ENCODE data around the gene DSCAM.

The DSCAM gene

DNA sequence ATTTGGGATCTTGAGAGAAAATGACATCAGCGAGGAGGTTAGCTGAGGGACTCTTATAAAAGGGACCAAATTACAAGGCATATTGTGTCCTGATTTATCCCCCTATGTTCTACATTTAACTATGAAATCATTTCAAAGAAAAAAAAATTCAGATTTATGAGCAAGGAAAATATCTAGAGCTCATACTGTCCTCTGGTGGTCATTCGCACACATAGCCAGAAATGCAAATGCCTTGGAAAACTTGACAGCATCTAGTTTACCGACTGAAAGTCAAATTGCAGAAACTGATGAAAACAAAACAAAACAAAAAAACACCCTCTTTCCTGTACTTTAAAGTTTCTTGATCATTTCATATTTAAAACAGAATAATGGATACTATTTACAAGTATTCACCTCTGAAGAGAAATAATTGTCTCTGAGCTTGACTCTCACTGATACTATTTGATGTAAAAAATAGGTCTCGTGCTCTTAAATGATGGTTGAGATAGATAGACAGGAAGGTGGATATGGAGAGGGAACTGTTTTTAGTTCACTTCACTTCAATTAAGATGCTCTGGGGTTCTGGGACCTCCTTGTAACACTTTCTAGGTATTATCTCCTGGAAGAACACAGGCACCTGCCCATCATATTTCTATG is 725.9 kb downstream of the DSCAM start:
- Mint-ChIP-seq H3K27ac (no peak overlapping the region), H3K4me3 (no peak overlapping the region), H3K36me3 (ENCODE audit: low read depth) (no peaks in the 10 kb centered on the region), H3K9me3 (peaks cover 9% of the 10 kb centered on the region), H3K27me3 (no peaks in the 10 kb centered on the region), H3K4me1 (no peaks in the 10 kb centered on the region)
- DNase-seq, result no peak
- no peak for ATAC-seq

DNA sequence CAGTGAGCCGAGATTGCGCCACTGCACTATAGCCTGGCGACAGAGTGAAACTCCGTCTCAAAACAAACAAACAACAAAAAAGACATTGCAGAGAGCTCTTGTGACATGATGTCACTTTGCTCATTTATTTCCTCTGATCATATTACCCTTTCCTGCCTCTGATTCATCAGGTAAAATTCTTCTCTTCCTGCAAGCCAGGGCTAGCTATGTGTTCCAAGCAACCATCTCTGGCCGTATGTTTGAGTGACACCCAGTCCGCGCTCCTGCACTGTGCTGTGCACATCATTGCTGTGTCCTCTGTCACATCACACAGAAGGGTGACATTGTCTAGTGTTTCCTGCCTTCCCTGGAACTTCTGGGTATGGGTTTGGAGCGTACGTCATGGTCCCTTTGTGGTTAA is 728.4 kb downstream of the DSCAM start:
- DNase-seq (no peak), ATAC-seq (no peak)
- Mint-ChIP-seq H3K27ac (no peak overlapping the region), H3K27me3 (no peaks in the 10 kb centered on the region), H3K9me3 (peaks cover 14% of the 10 kb centered on the region), H3K4me1 (no peaks in the 10 kb centered on the region), H3K4me3 (no peak overlapping the region), H3K36me3 (ENCODE audit: low read depth) (no peaks in the 10 kb centered on the region)

DNA sequence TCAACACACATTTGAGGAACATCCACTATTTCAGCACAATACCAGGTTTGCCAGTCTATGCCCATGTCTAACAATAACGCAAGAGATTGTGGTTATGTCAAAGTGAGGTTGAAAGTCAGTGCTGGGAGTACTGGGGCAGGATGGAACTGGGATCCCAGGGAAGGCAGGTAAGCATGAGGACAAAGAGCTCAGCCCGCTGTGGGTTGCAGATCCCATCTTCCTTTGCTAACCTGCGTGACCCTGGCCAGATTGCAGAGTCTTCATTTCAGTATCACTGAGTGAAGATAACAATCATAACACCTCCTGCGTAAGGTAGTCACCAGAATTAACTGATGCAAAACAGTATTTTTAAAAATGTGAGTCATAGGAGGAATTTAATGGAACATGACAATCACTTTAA is 729.7 kb downstream of the DSCAM start:
- H3K27ac Mint-ChIP-seq, result no peak overlapping the region
- no peak for ATAC-seq
- H3K4me1 Mint-ChIP-seq, result no peaks in the 10 kb centered on the region
- no peak overlapping the region for H3K4me3 Mint-ChIP-seq
- H3K9me3 Mint-ChIP-seq, result peaks cover 6% of the 10 kb centered on the region
- no peaks in the 10 kb centered on the region for H3K36me3 Mint-ChIP-seq (ENCODE audit: low read depth)
- no peaks in the 10 kb centered on the region for H3K27me3 Mint-ChIP-seq
- no peak for DNase-seq

DNA sequence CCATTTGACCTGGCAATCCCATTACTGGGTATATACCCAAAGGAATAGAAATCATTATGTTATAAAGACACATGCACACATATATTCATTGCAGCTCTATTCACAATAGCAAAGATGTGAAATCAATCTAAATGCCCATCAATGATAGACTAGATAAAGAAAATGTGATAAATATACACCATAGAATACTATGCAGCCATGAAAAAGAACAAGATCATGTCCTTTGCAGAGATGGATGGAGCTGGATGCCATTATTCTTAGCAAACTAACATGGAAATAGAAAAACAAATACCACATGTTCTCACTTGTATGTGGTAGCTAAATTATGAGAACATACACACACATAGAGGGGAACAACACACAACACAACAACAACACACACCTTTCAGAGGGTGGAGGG is 731.2 kb downstream of the DSCAM start:
- no peak for ATAC-seq
- Mint-ChIP-seq H3K36me3 (ENCODE audit: low read depth) (no peaks in the 10 kb centered on the region), H3K9me3 (peaks cover 6% of the 10 kb centered on the region), H3K4me3 (no peak overlapping the region), H3K27me3 (no peaks in the 10 kb centered on the region), H3K4me1 (no peaks in the 10 kb centered on the region), H3K27ac (no peak overlapping the region)
- DNase-seq, result no peak

DNA sequence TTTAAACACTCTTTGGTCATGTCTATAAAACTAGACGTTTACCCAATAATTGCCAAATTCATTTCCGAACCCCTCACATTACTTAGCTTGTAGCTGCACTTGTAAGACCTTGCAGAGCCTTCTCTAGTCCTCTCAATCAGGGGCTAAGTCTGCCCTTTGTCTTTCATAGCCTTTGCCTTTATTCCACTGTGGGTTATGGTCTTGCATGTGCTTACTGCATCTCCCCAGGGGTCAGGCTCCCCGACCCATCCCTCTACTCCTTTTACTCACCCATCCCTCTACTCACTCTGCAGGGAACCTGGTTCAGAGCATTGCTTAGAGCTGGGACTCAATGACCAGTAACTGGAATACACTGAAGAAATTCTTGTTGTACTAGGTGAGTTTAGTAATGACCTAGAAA is 744.3 kb downstream of the DSCAM start:
- Mint-ChIP-seq H3K4me1 (no peaks in the 10 kb centered on the region), H3K27ac (no peak overlapping the region), H3K27me3 (no peaks in the 10 kb centered on the region), H3K36me3 (ENCODE audit: low read depth) (no peaks in the 10 kb centered on the region), H3K4me3 (no peak overlapping the region), H3K9me3 (peaks cover 22% of the 10 kb centered on the region)
- DNase-seq, result no peak
- no peak for ATAC-seq

DNA sequence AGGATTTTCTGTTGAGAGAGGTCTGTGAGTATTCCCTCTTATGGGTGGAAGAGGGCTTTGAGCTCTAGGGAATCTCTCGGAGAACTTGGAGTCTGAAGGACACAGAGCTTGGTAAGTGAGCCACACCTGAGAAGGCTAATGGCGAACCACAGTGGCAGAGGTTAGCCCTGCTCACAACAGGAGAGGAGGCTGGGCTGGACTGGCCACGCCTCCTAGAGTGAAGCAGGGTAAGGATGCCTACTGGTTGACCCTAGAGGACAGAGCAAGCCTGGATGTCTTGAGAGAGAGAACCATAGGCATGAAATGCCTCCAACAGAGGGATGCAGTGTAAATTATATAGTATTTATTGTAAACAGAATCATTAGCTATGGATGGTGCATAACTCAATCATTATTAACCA is 747.1 kb downstream of the DSCAM start:
- DNase-seq (no peak), ATAC-seq (no peak)
- Mint-ChIP-seq H3K4me3 (no peak overlapping the region), H3K27ac (no peak overlapping the region), H3K4me1 (no peaks in the 10 kb centered on the region), H3K36me3 (ENCODE audit: low read depth) (no peaks in the 10 kb centered on the region), H3K27me3 (no peaks in the 10 kb centered on the region), H3K9me3 (peaks cover 16% of the 10 kb centered on the region)

DNA sequence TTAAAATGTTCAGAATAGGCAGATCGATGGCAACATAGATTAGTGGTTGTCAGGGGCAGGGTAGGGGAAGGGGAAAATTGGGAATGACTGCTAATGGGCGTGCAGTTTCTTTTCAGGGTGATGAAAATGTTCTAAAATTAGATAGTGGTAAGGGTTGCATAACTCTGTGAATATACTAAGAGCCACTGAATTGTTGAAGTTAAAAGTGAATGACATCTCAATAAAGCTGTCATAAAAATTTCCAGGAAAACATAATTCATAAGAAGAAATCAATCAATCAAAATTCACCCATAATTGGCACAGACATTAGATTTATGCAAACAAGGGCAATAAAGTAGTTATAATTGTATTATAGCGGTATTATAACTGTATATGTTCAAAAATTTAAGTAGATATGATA is 751.5 kb downstream of the DSCAM start:
- Mint-ChIP-seq H3K27ac (no peak overlapping the region), H3K36me3 (ENCODE audit: low read depth) (no peaks in the 10 kb centered on the region), H3K9me3 (peaks cover 10% of the 10 kb centered on the region), H3K4me1 (no peaks in the 10 kb centered on the region), H3K4me3 (no peak overlapping the region), H3K27me3 (peaks cover 4% of the 10 kb centered on the region)
- DNase-seq (no peak), ATAC-seq (no peak)

DNA sequence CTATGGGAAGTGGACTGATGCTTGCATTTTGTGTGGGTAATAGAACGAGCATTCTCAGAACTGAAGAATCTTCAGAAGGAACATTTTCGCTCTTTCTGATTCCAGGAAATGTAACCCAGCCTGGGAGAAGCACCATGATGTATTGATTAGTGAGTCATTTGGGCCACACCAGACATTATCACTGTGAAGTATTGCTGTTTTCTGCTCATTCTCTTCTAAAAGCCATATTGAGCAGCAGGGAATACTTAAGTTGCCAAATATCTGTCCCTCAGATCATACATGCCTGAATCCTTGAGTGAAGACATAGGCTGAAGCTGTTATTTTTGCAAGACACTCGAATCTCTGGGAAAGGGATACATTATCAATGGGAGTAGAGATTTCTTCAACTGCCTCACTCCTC is 766.6 kb downstream of the DSCAM start:
- DNase-seq, result no peak
- no peak overlapping the region for H3K27ac Mint-ChIP-seq

DNA sequence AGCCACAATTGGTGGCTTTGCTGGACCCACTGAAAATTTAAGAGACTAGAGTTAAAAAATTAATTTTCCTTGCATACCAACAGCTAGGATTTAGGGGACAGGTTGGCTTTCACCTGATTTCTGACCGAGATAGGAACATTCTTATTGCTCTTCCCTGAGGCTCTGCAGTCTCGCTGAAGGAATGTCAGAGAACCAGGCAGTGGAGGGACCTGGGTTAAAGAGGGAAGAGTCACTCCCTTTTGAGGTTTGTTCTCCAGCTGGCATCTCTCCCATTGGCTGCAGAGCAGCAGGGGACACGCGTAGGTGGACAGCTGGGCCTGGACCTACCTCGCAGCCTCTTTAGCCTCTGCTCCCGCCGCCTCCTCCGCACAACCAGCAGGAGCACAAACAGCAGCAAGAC is 772.2 kb downstream of the DSCAM start:
- DNase-seq (no peak), ATAC-seq (no peak)
- peaks cover 9% of the 10 kb centered on the region for H3K9me3 Mint-ChIP-seq
- no peaks in the 10 kb centered on the region for H3K27me3 Mint-ChIP-seq
- no peaks in the 10 kb centered on the region for H3K4me1 Mint-ChIP-seq
- no peak overlapping the region for H3K4me3 Mint-ChIP-seq
- no peaks in the 10 kb centered on the region for H3K36me3 Mint-ChIP-seq (ENCODE audit: low read depth)
- H3K27ac Mint-ChIP-seq, result no peak overlapping the region

More for the DNA sequence above, 766.6 kb downstream of the DSCAM start:
- H3K4me3 Mint-ChIP-seq, result no peak overlapping the region
- ATAC-seq, result no peak
- H3K36me3 Mint-ChIP-seq (ENCODE audit: low read depth), result no peaks in the 10 kb centered on the region
- H3K27me3 Mint-ChIP-seq, result no peaks in the 10 kb centered on the region
- no peaks in the 10 kb centered on the region for H3K4me1 Mint-ChIP-seq
- peaks cover 7% of the 10 kb centered on the region for H3K9me3 Mint-ChIP-seq

DNA sequence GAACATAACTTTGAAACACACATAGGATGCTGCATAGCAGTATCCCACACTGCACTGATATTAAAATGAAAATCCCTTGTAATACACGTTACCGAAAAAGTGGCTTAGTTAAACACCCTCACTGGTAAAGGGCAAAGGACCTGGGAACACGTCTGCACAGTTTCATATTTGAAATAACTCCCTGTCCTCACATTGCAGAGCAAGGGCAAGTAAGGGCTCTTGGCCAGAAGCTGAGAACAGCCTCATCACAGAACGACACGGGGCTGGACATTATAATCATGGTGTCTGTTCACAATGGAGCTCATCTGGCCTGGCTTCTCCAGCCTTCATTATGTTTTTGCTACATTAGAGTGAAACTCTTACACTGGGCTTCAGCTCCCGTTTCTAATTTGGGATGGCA is 772.8 kb downstream of the DSCAM start:
- DNase-seq, result no peak
- H3K36me3 Mint-ChIP-seq (ENCODE audit: low read depth), result no peaks in the 10 kb centered on the region
- H3K9me3 Mint-ChIP-seq, result peaks cover 9% of the 10 kb centered on the region
- H3K4me3 Mint-ChIP-seq, result no peak overlapping the region
- H3K4me1 Mint-ChIP-seq, result no peaks in the 10 kb centered on the region
- H3K27ac Mint-ChIP-seq, result no peak overlapping the region
- no peaks in the 10 kb centered on the region for H3K27me3 Mint-ChIP-seq
- ATAC-seq, result no peak

DNA sequence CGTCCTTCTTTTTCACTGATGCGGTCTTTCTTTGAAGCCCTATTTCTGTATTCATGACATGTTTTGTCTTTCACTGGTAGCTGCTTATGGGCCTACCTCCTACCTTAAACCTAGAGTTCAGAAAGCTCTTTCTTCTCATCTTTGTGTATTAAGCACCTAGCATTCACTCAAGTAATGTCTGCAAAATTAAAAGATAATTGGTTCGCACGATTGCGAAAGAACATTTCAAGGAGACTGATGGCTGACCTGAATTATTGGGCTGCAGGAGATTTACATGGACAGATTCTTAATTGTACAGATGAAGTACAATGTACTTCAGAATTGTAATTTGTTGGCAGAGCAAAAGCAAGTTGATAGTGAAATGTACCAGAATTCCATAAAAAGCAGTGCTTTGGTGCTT is 773.3 kb downstream of the DSCAM start:
- DNase-seq (no peak), ATAC-seq (no peak)
- no peaks in the 10 kb centered on the region for H3K27me3 Mint-ChIP-seq
- no peaks in the 10 kb centered on the region for H3K4me1 Mint-ChIP-seq
- no peaks in the 10 kb centered on the region for H3K36me3 Mint-ChIP-seq (ENCODE audit: low read depth)
- H3K27ac Mint-ChIP-seq, result no peak overlapping the region
- H3K4me3 Mint-ChIP-seq, result no peak overlapping the region
- H3K9me3 Mint-ChIP-seq, result peaks cover 9% of the 10 kb centered on the region

DNA sequence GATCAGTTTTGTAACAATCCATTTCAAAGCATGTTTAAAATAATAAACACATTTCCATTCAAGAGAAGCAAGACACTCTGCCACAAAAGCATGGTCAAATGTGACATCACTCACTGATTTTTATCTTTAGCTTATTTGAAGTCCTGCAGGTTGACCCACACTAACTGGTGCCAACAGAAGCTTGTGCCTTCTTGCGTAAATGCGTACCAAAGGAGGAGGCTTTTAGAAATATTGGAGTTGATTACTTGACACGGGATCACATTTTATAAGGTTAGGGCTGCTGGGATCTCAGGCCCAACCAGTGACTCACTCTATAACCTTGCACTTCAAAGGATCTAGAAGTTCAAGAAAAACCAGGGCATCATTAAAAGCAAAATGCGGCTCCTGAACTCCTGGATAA is 776.1 kb downstream of the DSCAM start:
- Mint-ChIP-seq H3K9me3 (peaks cover 9% of the 10 kb centered on the region), H3K36me3 (ENCODE audit: low read depth) (no peaks in the 10 kb centered on the region), H3K27me3 (peaks cover under 1% of the 10 kb centered on the region), H3K4me1 (no peaks in the 10 kb centered on the region), H3K27ac (no peak overlapping the region), H3K4me3 (no peak overlapping the region)
- DNase-seq, result no peak
- no peak for ATAC-seq

DNA sequence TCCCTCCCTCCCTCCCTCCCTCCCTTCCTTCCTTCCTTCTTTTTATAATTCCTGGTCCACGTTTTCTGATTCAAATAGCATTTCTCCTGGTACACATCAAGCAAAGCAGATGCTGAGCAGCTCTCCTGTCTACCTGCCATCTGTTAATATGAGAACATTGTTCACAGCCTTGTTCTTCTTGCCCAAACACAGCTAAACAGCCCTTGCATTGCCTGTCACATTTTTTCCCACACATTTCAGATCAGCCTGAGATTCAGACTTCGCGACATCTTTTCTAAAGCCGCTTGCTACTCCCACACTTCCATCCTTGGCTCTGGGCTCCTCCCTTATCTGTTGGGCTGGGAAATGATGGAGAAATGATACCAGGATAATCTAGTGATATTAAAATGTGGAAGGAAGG is 779.2 kb downstream of the DSCAM start:
- ATAC-seq, result no peak
- no peak overlapping the region for H3K27ac Mint-ChIP-seq
- no peaks in the 10 kb centered on the region for H3K4me1 Mint-ChIP-seq

DNA sequence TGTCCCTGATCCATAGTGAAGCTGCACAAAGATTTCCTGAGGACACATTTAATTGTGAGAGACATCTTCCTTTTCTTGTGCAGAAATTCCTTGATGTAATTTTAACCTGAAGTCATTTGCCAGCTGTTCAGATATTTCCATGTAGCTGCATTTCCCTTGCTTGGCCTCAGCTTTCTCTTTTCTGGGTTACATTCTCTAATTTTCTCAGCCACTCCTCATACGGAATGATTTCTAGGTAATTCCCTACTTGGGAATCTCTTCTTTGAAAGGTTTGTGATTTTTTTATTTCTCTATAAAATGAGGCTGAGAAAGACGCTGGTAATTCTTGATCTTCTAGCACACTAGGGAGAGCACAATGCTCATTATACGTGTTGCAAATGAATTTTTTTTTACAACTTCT is 780.7 kb downstream of the DSCAM start:
- ATAC-seq, result no peak
- H3K36me3 Mint-ChIP-seq (ENCODE audit: low read depth), result no peaks in the 10 kb centered on the region
- peaks cover 4% of the 10 kb centered on the region for H3K27me3 Mint-ChIP-seq
- H3K9me3 Mint-ChIP-seq, result no peaks in the 10 kb centered on the region
- no peak for DNase-seq
- H3K27ac Mint-ChIP-seq, result no peak overlapping the region
- no peaks in the 10 kb centered on the region for H3K4me1 Mint-ChIP-seq
- no peak overlapping the region for H3K4me3 Mint-ChIP-seq

More for the DNA sequence above, 779.2 kb downstream of the DSCAM start:
- Mint-ChIP-seq H3K36me3 (ENCODE audit: low read depth) (no peaks in the 10 kb centered on the region), H3K27me3 (peaks cover 4% of the 10 kb centered on the region), H3K9me3 (peaks cover 6% of the 10 kb centered on the region), H3K4me3 (no peak overlapping the region)
- no peak for DNase-seq

DNA sequence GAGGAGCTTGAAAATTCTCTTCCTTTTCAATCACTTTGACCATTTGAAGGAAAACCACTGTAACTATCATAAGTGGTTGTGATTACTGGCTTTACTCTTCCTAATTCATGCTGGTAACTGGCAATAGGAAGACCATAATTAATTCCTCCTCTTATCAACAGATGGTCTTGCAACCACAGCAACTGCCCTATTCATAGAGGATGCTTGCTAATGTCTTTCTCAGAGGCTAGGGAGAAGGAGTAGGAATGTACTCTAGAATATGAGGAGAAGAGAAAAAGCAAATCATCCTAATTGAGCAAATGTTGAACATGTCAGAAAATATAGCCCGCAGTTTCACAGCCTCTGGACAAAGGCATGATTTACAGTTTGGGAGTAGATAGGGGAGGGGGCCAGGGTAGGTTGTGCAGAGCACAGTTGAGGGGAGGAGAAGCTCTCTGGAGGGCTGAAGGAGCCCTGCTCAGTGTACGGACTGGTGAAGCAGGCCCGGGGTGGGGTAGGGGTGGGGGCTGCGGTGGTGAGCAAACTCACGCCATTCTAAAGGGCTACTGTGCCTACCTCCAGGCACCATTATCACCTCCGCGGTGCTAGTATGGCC is 786.8 kb downstream of the DSCAM start:
- ATAC-seq (no peak), DNase-seq (no peak)
- no peak overlapping the region for H3K27ac Mint-ChIP-seq
- H3K4me1 Mint-ChIP-seq, result no peaks in the 10 kb centered on the region
- H3K27me3 Mint-ChIP-seq, result peaks cover 2% of the 10 kb centered on the region
- H3K9me3 Mint-ChIP-seq, result peaks cover 8% of the 10 kb centered on the region
- no peak overlapping the region for H3K4me3 Mint-ChIP-seq
- H3K36me3 Mint-ChIP-seq (ENCODE audit: low read depth), result no peaks in the 10 kb centered on the region

DNA sequence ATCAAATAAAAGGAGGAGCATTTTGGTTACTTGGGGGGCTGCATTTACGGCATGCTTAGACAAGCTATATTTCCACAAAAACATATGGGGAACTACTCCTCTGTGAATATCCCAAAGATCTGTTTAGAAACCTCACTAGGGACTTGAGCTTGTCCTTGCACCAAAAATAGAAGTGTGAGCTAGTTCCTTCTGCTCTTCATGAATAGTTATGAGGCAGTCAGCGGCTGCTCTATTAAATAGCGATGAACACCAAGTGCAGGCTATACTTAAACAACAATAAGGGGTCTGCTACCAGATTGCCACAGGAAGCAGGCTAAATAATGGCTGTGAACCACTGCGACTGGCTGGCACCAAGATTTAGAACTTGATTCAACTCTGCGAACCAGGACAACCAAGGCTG is 789.6 kb downstream of the DSCAM start:
- Mint-ChIP-seq H3K4me1 (no peaks in the 10 kb centered on the region), H3K27me3 (no peaks in the 10 kb centered on the region), H3K4me3 (no peak overlapping the region), H3K36me3 (ENCODE audit: low read depth) (no peaks in the 10 kb centered on the region), H3K9me3 (peaks cover 13% of the 10 kb centered on the region), H3K27ac (no peak overlapping the region)
- ATAC-seq (no peak), DNase-seq (no peak)

Measured in activated naive CD8-positive, alpha-beta T cell treated with anti-CD3 and anti-CD28 coated beads, Interleukin-2, amount 50 U/mL, for 24 hours (primary cell).